Measurements from ENCODE around the gene C1RL. TPM values are rescaled to one million over a fixed set of nuclear protein-coding genes. Genes with fewer than 3 reads are reported as not detected.

The C1RL gene
- total RNA-seq, 2 donors from 2014 or later: 126 to 134 TPM

- TF ChIP-seq CTCF (IDR thresholded peaks at IDR 0.05): no peak
- no peaks in the 10 kb centered on the region for H3K27me3 ChIP-seq (replicated peaks; ENCODE audit: insufficient read depth)
- no peak overlapping the region for H3K27ac ChIP-seq
- H3K9me3 ChIP-seq: no peaks in the 10 kb centered on the region
- no peak for DNase-seq (ENCODE audit: low spot score)
- no peak overlapping the region for H3K4me3 ChIP-seq
- peaks cover 24% of the 10 kb centered on the region for H3K36me3 ChIP-seq
- H3K4me1 ChIP-seq (ENCODE audit: control insufficient read depth in 1 of 2, low read depth in 2 of 2): peaks cover 14 to 19% of the 10 kb centered on the region in 2 donors
- ATAC-seq (ENCODE audit: insufficient number of reproducible peaks, low FRiP score, low read depth): no peak
Observed at GRCh38 chr12:7078163-7078562, 30.9 kb downstream of the C1RL start.

GRCh38 chr12:7076493-7076892 lies 32.5 kb downstream of the C1RL start:
- no peak for TF ChIP-seq CTCF (IDR thresholded peaks at IDR 0.05)
- H3K4me1 ChIP-seq (ENCODE audit: control insufficient read depth in 1 of 2, low read depth in 2 of 2): peaks cover 14 to 19% of the 10 kb centered on the region in 2 donors
- peaks cover 9% of the 10 kb centered on the region for H3K36me3 ChIP-seq
- ATAC-seq (ENCODE audit: insufficient number of reproducible peaks, low FRiP score, low read depth) (no peak), DNase-seq (ENCODE audit: low spot score) (no peak)
- no peak overlapping the region for H3K27ac ChIP-seq
- H3K27me3 ChIP-seq (replicated peaks; ENCODE audit: insufficient read depth): no peaks in the 10 kb centered on the region
- no peak overlapping the region for H3K4me3 ChIP-seq
- no peaks in the 10 kb centered on the region for H3K9me3 ChIP-seq

GRCh38 chr12:7075939-7076338 lies 33.1 kb downstream of the C1RL start:
- peaks cover 7% of the 10 kb centered on the region for H3K36me3 ChIP-seq
- DNase-seq (ENCODE audit: low spot score): no peak
- no peaks in the 10 kb centered on the region for H3K9me3 ChIP-seq
- H3K4me3 ChIP-seq: no peak overlapping the region
- H3K27me3 ChIP-seq (replicated peaks; ENCODE audit: insufficient read depth): no peaks in the 10 kb centered on the region
- no peak for ATAC-seq (ENCODE audit: insufficient number of reproducible peaks, low FRiP score, low read depth)
- no peak overlapping the region for H3K27ac ChIP-seq
- H3K4me1 ChIP-seq (ENCODE audit: control insufficient read depth in 1 of 2, low read depth in 2 of 2): peaks cover 14 to 19% of the 10 kb centered on the region in 2 donors
- no peak for TF ChIP-seq CTCF (IDR thresholded peaks at IDR 0.05)

GRCh38 chr12:7075518-7075917 lies 33.5 kb downstream of the C1RL start:
- TF ChIP-seq CTCF (IDR thresholded peaks at IDR 0.05): no peak
- no peak for ATAC-seq (ENCODE audit: insufficient number of reproducible peaks, low FRiP score, low read depth)
- H3K27ac ChIP-seq: no peak overlapping the region

GRCh38 chr12:7073946-7074345 lies 35.1 kb downstream of the C1RL start:
- Histone ChIP-seq H3K4me1 (ENCODE audit: control insufficient read depth in 1 of 2, low read depth in 2 of 2) (peaks cover 2 to 4% of the 10 kb centered on the region in 2 donors), H3K36me3 (peaks cover 11% of the 10 kb centered on the region), H3K27me3 (replicated peaks; ENCODE audit: insufficient read depth) (no peaks in the 10 kb centered on the region), H3K27ac (no peak overlapping the region), H3K9me3 (no peaks in the 10 kb centered on the region), H3K4me3 (no peak overlapping the region)
- ATAC-seq (ENCODE audit: insufficient number of reproducible peaks, low FRiP score, low read depth) (no peak), DNase-seq (ENCODE audit: low spot score) (no peak)
- no peak for TF ChIP-seq CTCF (IDR thresholded peaks at IDR 0.05)

More at GRCh38 chr12:7075518-7075917, 33.5 kb downstream of the C1RL start:
- DNase-seq (ENCODE audit: low spot score): no peak
- no peaks in the 10 kb centered on the region for H3K9me3 ChIP-seq
- H3K4me3 ChIP-seq: no peak overlapping the region
- H3K27me3 ChIP-seq (replicated peaks; ENCODE audit: insufficient read depth): no peaks in the 10 kb centered on the region
- H3K36me3 ChIP-seq: peaks cover 4% of the 10 kb centered on the region
- H3K4me1 ChIP-seq (ENCODE audit: control insufficient read depth in 1 of 2, low read depth in 2 of 2): peaks cover 14 to 16% of the 10 kb centered on the region in 2 donors
